A673 (cell line): ENCODE data around the gene PDGFD.

Experiments used
- CTCF ChIP-seq: fragments of 300-800, 200-600 bp; sonication (generic); conservative IDR thresholded peaks from 2 replicates; pipeline ENCODE4 v1.5.1; 2017; ENCODE audit warnings: low read depth, mild to moderate bottlenecking, antibody characterized with exemption, low read length, moderate library complexity, mixed read lengths
- EZH2 ChIP-seq: fragments of 200-600 bp; sonication (generic); IDR thresholded peaks from 2 replicates; pipeline ENCODE4 v1.6.1; 2017; ENCODE audit warnings: borderline replicate concordance, low read depth, mild to moderate bottlenecking, mixed read lengths, antibody characterized with exemption, low read length; ENCODE audit not compliant: poor library complexity, severe bottlenecking

- TF ChIP-seq CTCF (no peak), EZH2 (no peak)
Observed at GRCh38 chr11:104060820-104061219, 103.1 kb downstream of the PDGFD start.
